ENCODE results near the gene CAMK2A. TPM values are rescaled to one million over a fixed set of nuclear protein-coding genes. Genes with fewer than 3 reads are reported as not detected.

The CAMK2A gene
- total and polyA plus RNA-seq, 2 experiments from 2014 or later: 0.18 TPM; not detected in 1

DNA sequence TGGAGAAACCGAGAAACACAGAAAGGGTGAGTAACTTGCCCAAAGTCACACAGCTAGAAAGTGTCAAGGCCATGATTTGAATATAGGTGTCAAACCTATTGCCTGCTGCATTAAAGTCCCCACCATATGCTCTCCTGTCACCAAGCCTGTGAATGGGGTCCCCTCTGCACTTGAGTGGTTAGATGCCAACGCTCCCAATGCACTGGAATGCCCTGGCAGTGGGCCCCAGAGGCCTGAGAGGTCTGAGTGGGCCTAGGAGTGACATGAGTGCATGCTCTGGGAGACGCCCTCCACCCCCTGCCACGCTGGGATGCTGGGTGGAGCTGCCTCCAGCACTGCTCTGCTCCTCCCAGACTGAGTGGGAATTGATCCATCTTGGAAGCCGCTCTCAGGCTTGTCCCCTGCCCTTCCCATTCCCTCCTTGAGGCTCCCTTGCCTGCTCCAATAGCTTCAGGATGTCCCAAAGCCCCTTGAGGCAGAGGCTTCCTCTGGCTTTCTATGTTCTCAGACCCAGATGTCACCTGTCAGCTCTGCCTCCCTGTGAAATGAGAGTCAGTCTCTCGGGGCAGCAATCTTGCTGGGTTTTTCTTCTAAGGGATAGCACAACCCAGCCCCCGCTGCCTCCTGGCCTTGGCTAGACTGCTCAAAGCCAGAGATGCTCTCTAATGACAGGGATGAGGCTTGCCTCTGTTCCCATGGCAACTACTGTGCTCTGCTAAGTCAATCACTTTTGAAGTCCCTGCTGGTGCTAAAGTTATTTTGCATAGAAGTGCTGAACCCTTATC is 19.7 kb upstream of the CAMK2A start:
- peak; percentile 70 for ATAC-seq
- no peaks in the 10 kb centered on the region for H4K20me1 ChIP-seq (replicated peaks; ENCODE audit: insufficient read depth)
- no peaks in the 10 kb centered on the region for H3K9me3 Mint-ChIP-seq
- H3K79me2 ChIP-seq (replicated peaks; ENCODE audit: insufficient read depth): no peaks in the 10 kb centered on the region
- H3F3A ChIP-seq (replicated peaks; ENCODE audit: low read depth): no peaks in the 10 kb centered on the region
- H3K4me3 ChIP-seq: no peak overlapping the region
- H3K27ac ChIP-seq (ENCODE audit: low read depth): no peak overlapping the region
- H3K9me2 ChIP-seq (ENCODE audit: insufficient read depth): no peaks in the 10 kb centered on the region
- peaks cover 3% of the 10 kb centered on the region for H3K27me3 Mint-ChIP-seq (ENCODE audit: insufficient read depth, low read depth, poor library complexity)
- no peak overlapping the region for H3K4me2 ChIP-seq
- TF ChIP-seq, protein P1, sequence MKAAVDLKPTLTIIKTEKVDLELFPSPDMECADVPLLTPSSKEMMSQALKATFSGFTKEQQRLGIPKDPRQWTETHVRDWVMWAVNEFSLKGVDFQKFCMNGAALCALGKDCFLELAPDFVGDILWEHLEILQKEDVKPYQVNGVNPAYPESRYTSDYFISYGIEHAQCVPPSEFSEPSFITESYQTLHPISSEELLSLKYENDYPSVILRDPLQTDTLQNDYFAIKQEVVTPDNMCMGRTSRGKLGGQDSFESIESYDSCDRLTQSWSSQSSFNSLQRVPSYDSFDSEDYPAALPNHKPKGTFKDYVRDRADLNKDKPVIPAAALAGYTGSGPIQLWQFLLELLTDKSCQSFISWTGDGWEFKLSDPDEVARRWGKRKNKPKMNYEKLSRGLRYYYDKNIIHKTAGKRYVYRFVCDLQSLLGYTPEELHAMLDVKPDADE (IDR thresholded peaks at IDR 0.05): no peak
- TF ChIP-seq, protein P2, sequence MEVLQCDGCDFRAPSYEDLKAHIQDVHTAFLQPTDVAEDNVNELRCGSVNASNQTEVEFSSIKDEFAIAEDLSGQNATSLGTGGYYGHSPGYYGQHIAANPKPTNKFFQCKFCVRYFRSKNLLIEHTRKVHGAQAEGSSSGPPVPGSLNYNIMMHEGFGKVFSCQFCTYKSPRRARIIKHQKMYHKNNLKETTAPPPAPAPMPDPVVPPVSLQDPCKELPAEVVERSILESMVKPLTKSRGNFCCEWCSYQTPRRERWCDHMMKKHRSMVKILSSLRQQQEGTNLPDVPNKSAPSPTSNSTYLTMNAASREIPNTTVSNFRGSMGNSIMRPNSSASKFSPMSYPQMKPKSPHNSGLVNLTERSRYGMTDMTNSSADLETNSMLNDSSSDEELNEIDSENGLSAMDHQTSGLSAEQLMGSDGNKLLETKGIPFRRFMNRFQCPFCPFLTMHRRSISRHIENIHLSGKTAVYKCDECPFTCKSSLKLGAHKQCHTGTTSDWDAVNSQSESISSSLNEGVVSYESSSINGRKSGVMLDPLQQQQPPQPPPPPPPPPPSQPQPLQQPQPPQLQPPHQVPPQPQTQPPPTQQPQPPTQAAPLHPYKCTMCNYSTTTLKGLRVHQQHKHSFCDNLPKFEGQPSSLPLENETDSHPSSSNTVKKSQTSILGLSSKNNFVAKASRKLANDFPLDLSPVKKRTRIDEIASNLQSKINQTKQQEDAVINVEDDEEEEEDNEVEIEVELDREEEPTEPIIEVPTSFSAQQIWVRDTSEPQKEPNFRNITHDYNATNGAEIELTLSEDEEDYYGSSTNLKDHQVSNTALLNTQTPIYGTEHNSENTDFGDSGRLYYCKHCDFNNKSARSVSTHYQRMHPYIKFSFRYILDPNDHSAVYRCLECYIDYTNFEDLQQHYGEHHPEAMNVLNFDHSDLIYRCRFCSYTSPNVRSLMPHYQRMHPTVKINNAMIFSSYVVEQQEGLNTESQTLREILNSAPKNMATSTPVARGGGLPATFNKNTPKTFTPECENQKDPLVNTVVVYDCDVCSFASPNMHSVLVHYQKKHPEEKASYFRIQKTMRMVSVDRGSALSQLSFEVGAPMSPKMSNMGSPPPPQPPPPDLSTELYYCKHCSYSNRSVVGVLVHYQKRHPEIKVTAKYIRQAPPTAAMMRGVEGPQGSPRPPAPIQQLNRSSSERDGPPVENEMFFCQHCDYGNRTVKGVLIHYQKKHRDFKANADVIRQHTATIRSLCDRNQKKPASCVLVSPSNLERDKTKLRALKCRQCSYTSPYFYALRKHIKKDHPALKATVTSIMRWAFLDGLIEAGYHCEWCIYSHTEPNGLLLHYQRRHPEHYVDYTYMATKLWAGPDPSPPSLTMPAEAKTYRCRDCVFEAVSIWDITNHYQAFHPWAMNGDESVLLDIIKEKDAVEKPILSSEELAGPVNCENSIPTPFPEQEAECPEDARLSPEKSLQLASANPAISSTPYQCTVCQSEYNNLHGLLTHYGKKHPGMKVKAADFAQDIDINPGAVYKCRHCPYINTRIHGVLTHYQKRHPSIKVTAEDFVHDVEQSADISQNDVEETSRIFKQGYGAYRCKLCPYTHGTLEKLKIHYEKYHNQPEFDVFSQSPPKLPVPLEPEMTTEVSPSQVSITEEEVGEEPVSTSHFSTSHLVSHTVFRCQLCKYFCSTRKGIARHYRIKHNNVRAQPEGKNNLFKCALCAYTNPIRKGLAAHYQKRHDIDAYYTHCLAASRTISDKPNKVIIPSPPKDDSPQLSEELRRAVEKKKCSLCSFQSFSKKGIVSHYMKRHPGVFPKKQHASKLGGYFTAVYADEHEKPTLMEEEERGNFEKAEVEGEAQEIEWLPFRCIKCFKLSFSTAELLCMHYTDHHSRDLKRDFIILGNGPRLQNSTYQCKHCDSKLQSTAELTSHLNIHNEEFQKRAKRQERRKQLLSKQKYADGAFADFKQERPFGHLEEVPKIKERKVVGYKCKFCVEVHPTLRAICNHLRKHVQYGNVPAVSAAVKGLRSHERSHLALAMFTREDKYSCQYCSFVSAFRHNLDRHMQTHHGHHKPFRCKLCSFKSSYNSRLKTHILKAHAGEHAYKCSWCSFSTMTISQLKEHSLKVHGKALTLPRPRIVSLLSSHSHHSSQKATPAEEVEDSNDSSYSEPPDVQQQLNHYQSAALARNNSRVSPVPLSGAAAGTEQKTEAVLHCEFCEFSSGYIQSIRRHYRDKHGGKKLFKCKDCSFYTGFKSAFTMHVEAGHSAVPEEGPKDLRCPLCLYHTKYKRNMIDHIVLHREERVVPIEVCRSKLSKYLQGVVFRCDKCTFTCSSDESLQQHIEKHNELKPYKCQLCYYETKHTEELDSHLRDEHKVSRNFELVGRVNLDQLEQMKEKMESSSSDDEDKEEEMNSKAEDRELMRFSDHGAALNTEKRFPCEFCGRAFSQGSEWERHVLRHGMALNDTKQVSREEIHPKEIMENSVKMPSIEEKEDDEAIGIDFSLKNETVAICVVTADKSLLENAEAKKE (CRISPR knock-in tag; IDR thresholded peaks at IDR 0.05): no peak
- TF ChIP-seq ZNF114 (CRISPR knock-in tag; IDR thresholded peaks at IDR 0.05) (no peak), NANOG (IDR thresholded peaks at IDR 0.05; ENCODE audit: borderline replicate concordance) (no peak), ZNF331 (CRISPR knock-in tag; IDR thresholded peaks at IDR 0.05; ENCODE audit: low read depth) (no peak), EZH2 (IDR thresholded peaks at IDR 0.05; ENCODE audit: low read depth, unreplicated experiment) (no peak), EZH2phosphoT487 (IDR thresholded peaks at IDR 0.05; ENCODE audit: unreplicated experiment) (no peak), JUNB (IDR thresholded peaks at IDR 0.05; ENCODE audit: unreplicated experiment) (no peak), POLR2AphosphoS5 (IDR thresholded peaks at IDR 0.05; ENCODE audit: low read depth) (no peak), STAT1 (IDR thresholded peaks at IDR 0.05; ENCODE audit: unreplicated experiment) (no peak), CREB1 (CRISPR knock-in tag; IDR thresholded peaks at IDR 0.05; ENCODE audit: low read depth) (no peak)
- TF ChIP-seq, protein P3, sequence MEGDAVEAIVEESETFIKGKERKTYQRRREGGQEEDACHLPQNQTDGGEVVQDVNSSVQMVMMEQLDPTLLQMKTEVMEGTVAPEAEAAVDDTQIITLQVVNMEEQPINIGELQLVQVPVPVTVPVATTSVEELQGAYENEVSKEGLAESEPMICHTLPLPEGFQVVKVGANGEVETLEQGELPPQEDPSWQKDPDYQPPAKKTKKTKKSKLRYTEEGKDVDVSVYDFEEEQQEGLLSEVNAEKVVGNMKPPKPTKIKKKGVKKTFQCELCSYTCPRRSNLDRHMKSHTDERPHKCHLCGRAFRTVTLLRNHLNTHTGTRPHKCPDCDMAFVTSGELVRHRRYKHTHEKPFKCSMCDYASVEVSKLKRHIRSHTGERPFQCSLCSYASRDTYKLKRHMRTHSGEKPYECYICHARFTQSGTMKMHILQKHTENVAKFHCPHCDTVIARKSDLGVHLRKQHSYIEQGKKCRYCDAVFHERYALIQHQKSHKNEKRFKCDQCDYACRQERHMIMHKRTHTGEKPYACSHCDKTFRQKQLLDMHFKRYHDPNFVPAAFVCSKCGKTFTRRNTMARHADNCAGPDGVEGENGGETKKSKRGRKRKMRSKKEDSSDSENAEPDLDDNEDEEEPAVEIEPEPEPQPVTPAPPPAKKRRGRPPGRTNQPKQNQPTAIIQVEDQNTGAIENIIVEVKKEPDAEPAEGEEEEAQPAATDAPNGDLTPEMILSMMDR (conservative IDR thresholded peaks at IDR 0.05; ENCODE audit: low read depth in 2 of 2): no peak
- TF ChIP-seq, protein P4, sequence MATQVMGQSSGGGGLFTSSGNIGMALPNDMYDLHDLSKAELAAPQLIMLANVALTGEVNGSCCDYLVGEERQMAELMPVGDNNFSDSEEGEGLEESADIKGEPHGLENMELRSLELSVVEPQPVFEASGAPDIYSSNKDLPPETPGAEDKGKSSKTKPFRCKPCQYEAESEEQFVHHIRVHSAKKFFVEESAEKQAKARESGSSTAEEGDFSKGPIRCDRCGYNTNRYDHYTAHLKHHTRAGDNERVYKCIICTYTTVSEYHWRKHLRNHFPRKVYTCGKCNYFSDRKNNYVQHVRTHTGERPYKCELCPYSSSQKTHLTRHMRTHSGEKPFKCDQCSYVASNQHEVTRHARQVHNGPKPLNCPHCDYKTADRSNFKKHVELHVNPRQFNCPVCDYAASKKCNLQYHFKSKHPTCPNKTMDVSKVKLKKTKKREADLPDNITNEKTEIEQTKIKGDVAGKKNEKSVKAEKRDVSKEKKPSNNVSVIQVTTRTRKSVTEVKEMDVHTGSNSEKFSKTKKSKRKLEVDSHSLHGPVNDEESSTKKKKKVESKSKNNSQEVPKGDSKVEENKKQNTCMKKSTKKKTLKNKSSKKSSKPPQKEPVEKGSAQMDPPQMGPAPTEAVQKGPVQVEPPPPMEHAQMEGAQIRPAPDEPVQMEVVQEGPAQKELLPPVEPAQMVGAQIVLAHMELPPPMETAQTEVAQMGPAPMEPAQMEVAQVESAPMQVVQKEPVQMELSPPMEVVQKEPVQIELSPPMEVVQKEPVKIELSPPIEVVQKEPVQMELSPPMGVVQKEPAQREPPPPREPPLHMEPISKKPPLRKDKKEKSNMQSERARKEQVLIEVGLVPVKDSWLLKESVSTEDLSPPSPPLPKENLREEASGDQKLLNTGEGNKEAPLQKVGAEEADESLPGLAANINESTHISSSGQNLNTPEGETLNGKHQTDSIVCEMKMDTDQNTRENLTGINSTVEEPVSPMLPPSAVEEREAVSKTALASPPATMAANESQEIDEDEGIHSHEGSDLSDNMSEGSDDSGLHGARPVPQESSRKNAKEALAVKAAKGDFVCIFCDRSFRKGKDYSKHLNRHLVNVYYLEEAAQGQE (IDR thresholded peaks at IDR 0.05; ENCODE audit: unreplicated experiment): no peak
- H3K4me1 Mint-ChIP-seq: peaks cover 27% of the 10 kb centered on the region
- peak; percentile 38 for DNase-seq (ENCODE audit: low spot score)
- H3K4me3 Mint-ChIP-seq: no peak overlapping the region
- H3K27ac Mint-ChIP-seq: no peak overlapping the region
- no peak overlapping the region for H2AFZ ChIP-seq
- H3K4me1 ChIP-seq (ENCODE audit: insufficient read depth): peaks cover 23% of the 10 kb centered on the region
- no peaks in the 10 kb centered on the region for H3K36me3 ChIP-seq (ENCODE audit: insufficient read depth)
- no peaks in the 10 kb centered on the region for H3K27me3 ChIP-seq (ENCODE audit: insufficient read depth)
- H3K36me3 Mint-ChIP-seq (ENCODE audit: low read depth): no peaks in the 10 kb centered on the region
